HG03354 (cell line): ENCODE data around the gene YKT6.
"Not testable (repeated sequence)": the region's sequence is repeated elsewhere in the genome, so short reads cannot be mapped to it uniquely, and the experiment has no call there.

Experiments
- ATAC-seq: cut with Tn5 transposase; IDR thresholded peaks from one replicate; pipeline ENCODE4 v1.9.1; 2021; ENCODE audit warnings: mild to moderate bottlenecking; ENCODE audit not compliant: unreplicated experiment, poor library complexity, severe bottlenecking

Gene YKT6

GRCh38 chr7:44189993-44190872 lies 10.5 kb upstream of the YKT6 start:
- ATAC-seq: no peak

GRCh38 chr7:44191171-44191570 lies 9.6 kb upstream of the YKT6 start:
- ATAC-seq: no peak

GRCh38 chr7:44193011-44193802 lies 7.6 kb upstream of the YKT6 start:
- no peak for ATAC-seq

- ATAC-seq: no peak
Measured at GRCh38 chr7:44194069-44194468, 6.7 kb upstream of the YKT6 start.

GRCh38 chr7:44194562-44195145 lies 6.1 kb upstream of the YKT6 start:
- ATAC-seq: no peak

- ATAC-seq: no peak
Measured at GRCh38 chr7:44195889-44196288, 4.9 kb upstream of the YKT6 start.

GRCh38 chr7:44196450-44196872 lies 4.3 kb upstream of the YKT6 start:
- no peak for ATAC-seq

- ATAC-seq: no peak
Measured at GRCh38 chr7:44197474-44197873, 3.3 kb upstream of the YKT6 start.

- ATAC-seq: not testable (repeated sequence)
Measured at GRCh38 chr7:44200163-44200562, 615 bp upstream of the YKT6 start.

GRCh38 chr7:44201813-44202212 lies 1.0 kb downstream of the YKT6 start:
- no peak for ATAC-seq

GRCh38 chr7:44206008-44206407 lies 5.2 kb downstream of the YKT6 start:
- no peak for ATAC-seq

GRCh38 chr7:44208085-44208484 lies 7.3 kb downstream of the YKT6 start:
- ATAC-seq: no peak

- no peak for ATAC-seq
Measured at GRCh38 chr7:44210107-44210506, 9.3 kb downstream of the YKT6 start.

- ATAC-seq: no peak
Measured at GRCh38 chr7:44211126-44211675, 10.4 kb downstream of the YKT6 start.

GRCh38 chr7:44212018-44212417 lies 11.2 kb downstream of the YKT6 start:
- no peak for ATAC-seq

- no peak for ATAC-seq
Measured at GRCh38 chr7:44212581-44213184, 11.9 kb downstream of the YKT6 start.

GRCh38 chr7:44213206-44213876 lies 12.6 kb downstream of the YKT6 start:
- ATAC-seq: no peak

- no peak for ATAC-seq
Measured at GRCh38 chr7:44213877-44214388, 13.2 kb downstream of the YKT6 start.

GRCh38 chr7:44215531-44215930 lies 14.8 kb downstream of the YKT6 start:
- no peak for ATAC-seq
